Hypothalamus (tissue), 51 donors: ENCODE measurements around the gene CLIC2.
"Not testable (repeated sequence)": the region's sequence is repeated elsewhere in the genome, so short reads cannot be mapped to it uniquely, and the experiment has no call there.

Experiments used
- DNase-seq, 51 donors: peaks; one replicate each; lab custom pipeline; 2025; lab: John Stamatoyannopoulos, UW

The CLIC2 gene

DNA sequence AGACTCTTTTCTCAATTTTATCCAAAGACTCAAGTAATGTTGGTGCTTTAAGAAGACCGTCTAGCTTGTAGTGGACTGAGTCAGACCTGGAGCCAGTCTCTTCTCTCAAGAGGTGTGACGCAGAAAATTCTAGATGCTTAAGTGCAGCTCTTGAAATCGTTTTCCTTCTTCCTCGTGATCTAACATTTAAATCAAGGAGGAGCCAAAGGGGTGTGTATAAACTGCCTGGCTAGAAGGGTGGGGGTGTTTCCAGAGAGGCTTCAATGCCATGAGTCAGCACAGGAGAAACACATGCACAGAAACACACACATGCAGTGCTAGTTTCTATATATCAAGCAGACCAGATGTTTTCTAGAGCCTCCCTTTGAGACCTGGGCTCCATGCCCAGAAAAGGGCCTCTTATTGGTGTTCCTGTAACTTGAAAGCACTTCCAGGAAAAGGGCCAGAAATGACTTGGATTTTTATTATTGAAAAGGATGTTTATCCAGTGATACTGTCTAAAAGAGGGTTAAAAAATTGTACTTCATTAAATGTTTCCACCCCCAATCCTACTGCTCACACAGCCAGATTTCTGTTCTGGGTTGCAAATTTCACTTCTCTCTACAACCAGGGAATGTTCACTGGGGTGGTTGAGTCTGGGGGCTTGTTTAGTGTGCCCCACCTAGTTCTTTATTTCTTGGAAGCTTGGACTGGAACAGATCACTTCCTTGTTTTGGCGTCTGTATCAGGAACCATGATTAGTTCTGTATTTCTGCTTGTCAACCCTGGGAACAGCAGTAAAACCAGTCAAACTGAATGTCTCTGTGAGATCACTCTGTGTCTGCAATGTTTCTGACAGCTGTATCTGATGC lies at the start of gene CLIC2:
Gene CLIC2 (minus strand): TSS at position 129 of the 851 bp plus-strand sequence. CDS start 187 bp downstream, outside the sequence.
- no peak for DNase-seq

DNA sequence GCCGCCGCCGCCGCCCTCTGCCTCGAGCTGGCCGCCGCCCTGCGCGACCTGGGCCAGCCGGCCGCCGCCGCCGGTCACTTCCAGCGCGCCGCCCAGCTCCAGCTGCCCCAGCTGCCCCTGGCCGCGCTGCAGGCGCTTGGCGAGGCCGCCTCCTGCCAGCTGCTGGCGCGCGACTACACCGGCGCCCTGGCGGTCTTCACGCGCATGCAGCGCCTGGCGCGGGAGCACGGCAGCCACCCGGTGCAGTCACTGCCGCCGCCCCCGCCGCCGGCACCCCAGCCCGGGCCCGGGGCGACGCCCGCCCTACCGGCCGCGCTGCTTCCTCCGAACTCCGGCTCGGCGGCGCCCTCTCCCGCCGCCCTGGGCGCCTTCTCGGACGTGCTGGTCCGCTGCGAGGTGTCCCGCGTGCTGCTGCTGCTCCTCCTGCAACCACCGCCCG lies 48.1 kb upstream of the CLIC2 start:
- DNase-seq = not testable (repeated sequence)

DNA sequence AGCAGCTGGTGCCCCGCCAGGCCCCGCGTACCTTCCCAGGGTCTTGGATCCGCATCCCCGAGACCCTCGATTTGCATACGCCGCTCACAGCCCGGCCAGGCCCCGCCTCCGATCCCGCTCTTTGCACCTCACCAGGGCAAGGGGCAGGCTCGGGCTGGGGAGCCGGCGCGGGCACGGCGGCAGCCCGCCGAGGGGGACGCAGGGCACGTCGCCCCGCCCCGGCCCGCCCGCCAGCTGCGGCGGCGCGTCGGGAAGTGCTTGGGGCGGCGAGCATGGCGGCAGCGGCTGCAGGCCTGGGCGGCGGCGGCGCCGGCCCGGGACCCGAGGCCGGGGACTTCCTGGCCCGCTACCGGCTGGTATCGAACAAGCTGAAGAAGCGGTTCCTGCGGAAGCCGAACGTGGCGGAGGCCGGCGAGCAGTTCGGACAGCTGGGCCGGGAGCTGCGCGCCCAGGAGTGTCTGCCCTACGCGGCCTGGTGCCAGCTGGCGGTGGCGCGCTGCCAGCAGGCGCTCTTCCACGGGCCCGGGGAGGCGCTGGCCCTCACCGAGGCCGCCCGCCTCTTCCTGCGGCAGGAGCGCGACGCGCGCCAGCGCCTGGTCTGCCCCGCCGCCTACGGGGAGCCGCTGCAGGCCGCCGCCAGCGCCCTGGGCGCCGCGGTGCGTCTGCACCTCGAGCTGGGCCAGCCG lies 47.6 kb upstream of the CLIC2 start, which contains the start of gene F8A2:
Gene F8A2 (plus strand): TSS at position 253 of the 686 bp plus-strand sequence. CDS start 20 bp downstream, at position 273.
- not testable (repeated sequence) for DNase-seq

DNA sequence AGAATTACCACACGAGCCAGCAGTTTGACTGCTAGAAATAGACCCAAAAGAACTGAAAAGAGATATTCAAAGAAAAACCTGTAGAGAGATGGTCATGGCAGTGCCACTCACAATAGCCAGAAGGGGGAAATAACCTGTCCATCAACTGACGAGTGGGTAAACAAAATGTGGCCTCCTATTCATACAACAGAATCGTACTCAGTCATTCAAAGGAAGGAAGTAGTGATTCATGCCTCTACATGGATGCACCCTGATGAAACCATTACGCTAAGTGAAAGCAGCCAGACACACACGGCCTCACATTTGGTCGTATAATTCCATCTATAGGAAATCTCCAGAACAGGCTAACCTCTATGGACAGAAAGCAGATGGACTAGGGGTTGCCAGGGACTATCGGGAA lies 45.4 kb upstream of the CLIC2 start:
- DNase-seq = not testable (repeated sequence)

- DNase-seq = not testable (repeated sequence)
Measured at GRCh38 chrX:155373777-155374458, 39.5 kb upstream of the CLIC2 start.

DNA sequence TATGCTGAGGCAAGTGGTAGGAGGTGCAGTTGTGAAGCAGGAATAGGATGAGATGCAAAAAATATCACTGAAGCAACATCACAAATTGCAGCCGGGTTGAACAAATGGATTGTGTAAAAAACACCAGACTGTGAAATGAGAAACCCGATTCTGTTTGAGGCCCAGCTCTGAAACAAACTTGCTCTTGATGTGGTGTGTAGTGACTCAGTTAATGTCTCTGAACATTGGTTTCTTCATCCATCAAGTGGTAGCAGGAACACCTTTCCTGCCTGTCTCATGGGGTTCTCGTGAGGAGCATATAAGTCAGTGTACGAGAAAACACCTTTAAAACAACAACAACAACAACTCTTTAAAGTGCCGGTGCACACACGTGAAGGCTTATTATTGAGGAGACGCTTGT lies 29.3 kb upstream of the CLIC2 start:
- not testable (repeated sequence) for DNase-seq

- DNase-seq = not testable (repeated sequence)
Measured at GRCh38 chrX:155349448-155349847, 15.0 kb upstream of the CLIC2 start.

DNA sequence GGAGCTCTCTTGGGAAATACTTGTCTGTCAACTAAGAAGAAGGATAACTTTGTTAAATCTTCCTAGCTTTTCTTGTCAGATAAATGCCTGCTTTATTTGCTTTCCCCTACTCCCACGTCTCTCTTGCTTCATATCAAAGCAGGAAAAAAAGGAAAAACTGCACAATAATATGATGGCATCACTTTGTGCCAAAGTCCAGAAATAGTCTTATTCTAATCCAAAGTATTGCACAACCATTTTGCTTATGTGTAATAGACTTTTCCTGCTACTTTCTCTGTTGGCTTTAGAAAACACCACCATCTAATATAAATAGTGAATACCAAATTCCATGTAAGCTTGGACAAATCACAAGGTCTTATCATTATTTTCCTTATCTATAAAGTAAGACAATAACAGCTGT lies 11.3 kb upstream of the CLIC2 start:
- DNase-seq = not testable (repeated sequence)

- not testable (repeated sequence) for DNase-seq
Measured at GRCh38 chrX:155335337-155335712, 911 bp upstream of the CLIC2 start.

GRCh38 chrX:155333544-155334100 lies 792 bp downstream of the CLIC2 start:
- DNase-seq = no peak

DNA sequence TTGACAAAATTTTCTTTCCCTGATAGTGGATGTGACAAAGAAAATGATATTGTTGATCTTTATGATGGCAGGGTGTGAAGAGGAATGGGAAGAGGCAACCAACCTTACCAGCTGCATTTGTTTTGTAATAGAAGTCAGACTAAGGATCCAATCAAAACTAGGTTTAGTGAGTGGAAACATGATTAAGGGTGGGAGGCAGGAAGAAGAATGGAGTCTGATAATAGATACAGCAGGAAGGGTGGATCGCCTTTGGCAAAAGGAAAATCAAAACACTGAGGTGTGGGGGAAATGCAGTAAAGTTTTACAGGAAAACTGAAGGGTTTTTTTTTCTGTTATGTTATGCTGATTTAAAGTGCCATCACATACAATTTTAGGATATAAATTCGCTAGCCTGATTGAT lies 3.4 kb downstream of the CLIC2 start:
- no peak for DNase-seq

DNA sequence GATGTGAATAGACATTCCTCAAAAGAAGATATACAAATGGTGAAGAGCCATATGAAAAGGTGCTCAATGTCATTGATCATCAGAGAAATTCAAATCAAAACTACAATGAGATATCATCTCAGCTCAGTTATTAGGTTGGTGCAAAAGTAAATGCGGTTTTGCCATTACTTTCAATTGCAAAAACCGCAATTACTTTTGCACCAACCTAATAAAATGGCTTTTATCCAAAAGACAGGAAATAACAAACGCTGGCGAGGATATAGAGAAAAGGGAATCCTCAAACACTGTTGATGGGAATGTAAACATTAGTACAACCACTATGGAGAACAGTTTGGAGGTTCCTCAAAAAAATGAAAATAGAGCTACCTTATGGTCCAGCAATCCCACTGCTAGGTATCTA lies 5.1 kb downstream of the CLIC2 start:
- DNase-seq = no peak

DNA sequence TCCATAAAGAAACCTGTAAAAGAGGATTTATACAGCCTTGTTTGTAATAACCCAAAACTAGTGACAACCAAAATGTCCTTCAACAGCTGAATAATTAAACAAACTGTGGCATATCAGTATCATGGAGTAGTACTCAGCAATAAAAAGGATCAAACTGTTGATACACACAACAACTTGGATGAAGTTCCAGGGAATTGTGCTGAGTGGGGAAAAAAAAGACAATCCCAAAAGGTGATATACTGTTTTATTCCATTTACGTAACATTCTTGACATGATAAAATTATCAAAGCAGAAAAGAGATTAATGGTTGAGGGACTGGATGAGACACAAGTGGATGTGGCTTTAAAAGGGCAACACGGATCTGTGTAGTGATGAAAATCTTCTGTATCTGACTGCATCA lies 7.8 kb downstream of the CLIC2 start:
- DNase-seq = no peak

- DNase-seq = no peak
Measured at GRCh38 chrX:155314260-155314659, 20.2 kb downstream of the CLIC2 start.

- DNase-seq = no peak
Measured at GRCh38 chrX:155313766-155314165, 20.6 kb downstream of the CLIC2 start.

DNA sequence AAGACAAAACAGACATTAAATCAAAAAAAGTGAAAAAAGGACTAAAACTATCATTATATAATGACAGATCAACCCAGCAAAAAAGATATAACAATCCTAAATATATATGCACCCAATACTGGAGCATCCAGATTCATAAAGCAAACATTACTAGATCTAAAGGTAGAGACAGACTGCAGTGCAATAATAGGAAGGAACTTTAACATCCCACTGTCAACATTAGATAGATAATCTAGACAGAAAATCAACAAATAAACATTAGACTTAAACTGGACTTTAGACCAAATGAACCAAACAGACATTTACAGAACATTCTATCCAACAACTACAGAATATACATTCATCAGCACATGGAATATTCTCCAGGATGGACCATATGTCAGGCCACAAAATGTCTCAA lies 40.6 kb downstream of the CLIC2 start:
- DNase-seq = no peak

GRCh38 chrX:155279873-155280272 lies 54.5 kb downstream of the CLIC2 start:
- DNase-seq = no peak

DNA sequence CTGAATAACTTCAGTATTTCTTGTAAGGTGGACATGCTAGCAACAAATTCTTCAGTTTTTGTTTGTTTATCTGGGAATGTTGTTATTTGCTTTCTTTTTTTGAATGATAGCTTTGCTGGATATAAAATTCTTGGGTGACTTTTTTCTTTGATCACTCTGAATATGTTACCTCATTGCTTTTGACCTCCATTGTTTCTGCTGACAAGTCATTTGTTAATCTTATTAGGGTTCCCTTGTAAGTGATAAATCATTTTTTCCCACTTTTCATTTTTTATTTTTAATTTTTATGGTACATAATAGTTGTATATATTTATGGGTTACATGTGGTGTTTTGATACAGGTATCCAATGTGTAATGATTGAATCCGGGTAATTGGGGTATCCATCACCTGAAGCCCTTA lies 63.4 kb downstream of the CLIC2 start:
- DNase-seq = no peak

- not testable (repeated sequence) for DNase-seq
Measured at GRCh38 chrX:155267995-155268394, 66.4 kb downstream of the CLIC2 start.

DNA sequence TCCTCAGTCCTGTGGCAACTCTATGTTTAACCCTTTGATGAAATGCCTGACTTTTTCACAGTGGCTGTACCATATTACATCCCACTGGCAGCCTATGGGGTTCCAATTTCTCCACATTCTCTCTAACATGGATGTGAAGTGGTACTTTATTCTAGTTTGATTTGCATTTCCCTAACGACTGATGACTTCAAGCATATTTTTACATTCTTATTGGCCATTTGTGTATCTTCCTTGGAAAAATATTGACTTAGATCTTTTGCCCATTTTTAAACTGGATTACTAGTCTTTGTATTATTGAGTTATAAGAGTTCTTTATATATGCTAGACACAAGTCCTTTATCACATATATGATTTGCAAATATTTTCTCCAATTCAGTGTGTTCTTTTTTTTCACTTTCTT lies 68.0 kb downstream of the CLIC2 start:
- DNase-seq = no peak
